ENCODE data around the gene ACSS2.

Gene ACSS2, protein sequence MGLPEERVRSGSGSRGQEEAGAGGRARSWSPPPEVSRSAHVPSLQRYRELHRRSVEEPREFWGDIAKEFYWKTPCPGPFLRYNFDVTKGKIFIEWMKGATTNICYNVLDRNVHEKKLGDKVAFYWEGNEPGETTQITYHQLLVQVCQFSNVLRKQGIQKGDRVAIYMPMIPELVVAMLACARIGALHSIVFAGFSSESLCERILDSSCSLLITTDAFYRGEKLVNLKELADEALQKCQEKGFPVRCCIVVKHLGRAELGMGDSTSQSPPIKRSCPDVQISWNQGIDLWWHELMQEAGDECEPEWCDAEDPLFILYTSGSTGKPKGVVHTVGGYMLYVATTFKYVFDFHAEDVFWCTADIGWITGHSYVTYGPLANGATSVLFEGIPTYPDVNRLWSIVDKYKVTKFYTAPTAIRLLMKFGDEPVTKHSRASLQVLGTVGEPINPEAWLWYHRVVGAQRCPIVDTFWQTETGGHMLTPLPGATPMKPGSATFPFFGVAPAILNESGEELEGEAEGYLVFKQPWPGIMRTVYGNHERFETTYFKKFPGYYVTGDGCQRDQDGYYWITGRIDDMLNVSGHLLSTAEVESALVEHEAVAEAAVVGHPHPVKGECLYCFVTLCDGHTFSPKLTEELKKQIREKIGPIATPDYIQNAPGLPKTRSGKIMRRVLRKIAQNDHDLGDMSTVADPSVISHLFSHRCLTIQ

DNA sequence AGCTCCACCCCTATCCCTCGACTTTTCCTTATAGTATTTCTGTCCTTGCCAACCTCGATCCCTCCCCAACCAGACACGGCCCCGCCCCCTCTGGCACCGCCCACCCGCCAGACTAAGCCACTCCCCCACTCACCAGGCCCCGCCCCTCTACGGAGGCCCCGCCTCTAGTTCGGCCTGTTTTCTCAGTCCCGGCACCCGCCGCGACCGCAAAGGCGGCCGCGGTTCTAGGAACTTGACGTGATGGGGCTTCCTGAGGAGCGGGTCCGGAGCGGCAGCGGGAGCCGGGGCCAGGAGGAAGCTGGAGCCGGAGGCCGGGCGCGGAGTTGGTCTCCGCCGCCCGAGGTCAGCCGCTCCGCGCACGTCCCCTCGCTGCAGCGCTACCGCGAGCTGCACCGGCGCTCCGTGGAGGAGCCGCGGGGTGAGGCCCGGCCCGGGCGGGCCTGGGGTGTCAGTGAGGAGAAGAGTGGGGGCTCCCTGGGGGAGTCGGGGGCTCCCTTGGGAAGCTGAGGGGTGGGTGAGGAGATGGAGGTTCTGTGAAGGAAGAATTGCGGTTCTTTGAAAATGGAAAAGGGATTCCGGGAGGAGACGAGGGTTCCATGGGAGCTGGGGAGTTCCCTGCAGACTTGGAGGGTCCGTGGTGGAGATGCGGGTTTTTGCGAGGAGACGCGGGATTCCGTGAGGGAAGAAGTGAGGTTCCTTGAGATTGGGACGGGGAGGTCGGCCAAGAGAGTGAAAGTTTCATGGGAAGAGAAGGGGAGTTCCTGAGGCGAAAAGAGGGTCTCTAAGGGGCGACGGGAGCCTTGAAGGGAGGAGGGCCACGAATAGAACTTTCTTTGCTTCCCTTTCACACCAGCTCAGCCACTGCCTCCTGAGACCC is at the start of gene ACSS2:
Gene ACSS2 (plus strand): TSS at position 207 of the 877 bp plus-strand sequence. CDS start 34 bp downstream, at position 241.
- Histone ChIP-seq H3K4me1 (ENCODE audit: insufficient read depth, low read length, severe bottlenecking) (peaks cover 28% of the 10 kb centered on the region), H3K9me3 (ENCODE audit: low read length) (no peaks in the 10 kb centered on the region), H4K20me1 (ENCODE audit: insufficient read depth, low read length) (no peaks in the 10 kb centered on the region), H3F3A (ENCODE audit: insufficient read depth, low read length) (no peaks in the 10 kb centered on the region), H3K4me2 (ENCODE audit: low read length) (peak within 1 kb of the TSS; percentile 68), H2AFZ (ENCODE audit: low read length) (no peak within 1 kb of the TSS), H3K4me3 (ENCODE audit: low read depth, low read length, poor library complexity, severe bottlenecking) (peak within 1 kb of the TSS; percentile 61), H3K36me3 (ENCODE audit: insufficient read depth, low read length) (no peaks in the 10 kb centered on the region), H3K79me2 (ENCODE audit: insufficient read depth, low read length) (no peaks in the 10 kb centered on the region), H3K27ac (ENCODE audit: low read depth, low read length, poor library complexity, severe bottlenecking) (no peak within 1 kb of the TSS), H3K27me3 (ENCODE audit: insufficient read depth, low read length) (no peaks in the 10 kb centered on the region), H3K9me2 (ENCODE audit: low read depth, low read length) (no peaks in the 10 kb centered on the region), H3K9ac (ENCODE audit: low read length) (peak within 1 kb of the TSS; percentile 49)
- TF ChIP-seq, protein P1, sequence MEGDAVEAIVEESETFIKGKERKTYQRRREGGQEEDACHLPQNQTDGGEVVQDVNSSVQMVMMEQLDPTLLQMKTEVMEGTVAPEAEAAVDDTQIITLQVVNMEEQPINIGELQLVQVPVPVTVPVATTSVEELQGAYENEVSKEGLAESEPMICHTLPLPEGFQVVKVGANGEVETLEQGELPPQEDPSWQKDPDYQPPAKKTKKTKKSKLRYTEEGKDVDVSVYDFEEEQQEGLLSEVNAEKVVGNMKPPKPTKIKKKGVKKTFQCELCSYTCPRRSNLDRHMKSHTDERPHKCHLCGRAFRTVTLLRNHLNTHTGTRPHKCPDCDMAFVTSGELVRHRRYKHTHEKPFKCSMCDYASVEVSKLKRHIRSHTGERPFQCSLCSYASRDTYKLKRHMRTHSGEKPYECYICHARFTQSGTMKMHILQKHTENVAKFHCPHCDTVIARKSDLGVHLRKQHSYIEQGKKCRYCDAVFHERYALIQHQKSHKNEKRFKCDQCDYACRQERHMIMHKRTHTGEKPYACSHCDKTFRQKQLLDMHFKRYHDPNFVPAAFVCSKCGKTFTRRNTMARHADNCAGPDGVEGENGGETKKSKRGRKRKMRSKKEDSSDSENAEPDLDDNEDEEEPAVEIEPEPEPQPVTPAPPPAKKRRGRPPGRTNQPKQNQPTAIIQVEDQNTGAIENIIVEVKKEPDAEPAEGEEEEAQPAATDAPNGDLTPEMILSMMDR (IDR thresholded peaks at IDR 0.05; ENCODE audit: low read length): no peak
- TF ChIP-seq EZH2 (IDR thresholded peaks at IDR 0.05; ENCODE audit: borderline replicate concordance, low read length): no peak

DNA sequence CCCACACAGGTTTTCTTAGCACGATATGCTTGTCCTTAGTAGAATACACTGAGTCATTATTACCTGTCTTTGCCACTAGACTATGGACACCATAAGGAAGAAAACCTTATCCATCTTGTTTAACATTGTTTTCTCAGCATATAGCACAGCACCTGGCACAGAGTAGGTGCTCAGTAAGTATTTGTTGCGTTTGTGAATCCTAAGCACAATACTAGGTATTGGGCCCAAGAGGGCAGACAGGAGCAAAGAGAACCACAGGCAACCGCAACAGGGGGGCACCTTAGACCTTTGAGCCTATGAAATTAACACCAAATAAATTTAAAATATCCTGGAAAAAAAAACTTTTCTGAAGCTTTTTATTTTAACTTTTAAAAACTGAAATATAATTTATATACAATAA is 47.2 kb upstream of the ACSS2 start:
- H3K9ac ChIP-seq (ENCODE audit: low read length): no peak overlapping the region
- no peak overlapping the region for H3K27ac ChIP-seq (ENCODE audit: low read depth, low read length, poor library complexity, severe bottlenecking)
- no peaks in the 10 kb centered on the region for H3K9me3 ChIP-seq (ENCODE audit: low read length)
- no peaks in the 10 kb centered on the region for H3K9me2 ChIP-seq (ENCODE audit: low read depth, low read length)
- no peaks in the 10 kb centered on the region for H3K27me3 ChIP-seq (ENCODE audit: insufficient read depth, low read length)
- no peak overlapping the region for H2AFZ ChIP-seq (ENCODE audit: low read length)
- TF ChIP-seq EZH2 (IDR thresholded peaks at IDR 0.05; ENCODE audit: borderline replicate concordance, low read length): no peak
- TF ChIP-seq, protein P1 (IDR thresholded peaks at IDR 0.05; ENCODE audit: low read length): peak; percentile 9; the same call in 1 of the 2 replicates
- H3K79me2 ChIP-seq (ENCODE audit: insufficient read depth, low read length): peaks cover 7% of the 10 kb centered on the region
- no peak overlapping the region for H3K4me2 ChIP-seq (ENCODE audit: low read length)
- no peaks in the 10 kb centered on the region for H3K36me3 ChIP-seq (ENCODE audit: insufficient read depth, low read length)
- H3K4me1 ChIP-seq (ENCODE audit: insufficient read depth, low read length, severe bottlenecking): peaks cover 11% of the 10 kb centered on the region
- no peaks in the 10 kb centered on the region for H3F3A ChIP-seq (ENCODE audit: insufficient read depth, low read length)
- no peak overlapping the region for H3K4me3 ChIP-seq (ENCODE audit: low read depth, low read length, poor library complexity, severe bottlenecking)
- H4K20me1 ChIP-seq (ENCODE audit: insufficient read depth, low read length): no peaks in the 10 kb centered on the region

DNA sequence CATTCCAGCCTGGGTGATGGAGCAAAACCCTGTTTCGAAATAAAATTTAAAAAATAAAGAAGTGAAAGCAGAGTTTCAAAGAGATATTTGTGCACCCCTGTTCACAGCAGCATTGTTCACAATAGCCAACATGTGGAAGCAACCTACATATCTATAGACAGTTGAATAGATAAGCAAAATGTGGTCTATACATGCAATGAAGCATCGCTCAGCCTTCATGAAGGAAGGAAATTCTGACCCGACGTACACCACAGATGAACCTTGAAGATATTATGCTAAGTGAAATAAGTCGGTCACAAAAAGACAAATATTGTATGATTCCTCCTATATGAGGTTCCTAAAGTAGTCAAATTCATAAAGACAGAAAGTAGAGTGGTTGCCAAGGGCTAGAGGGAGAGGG is 44.5 kb upstream of the ACSS2 start:
- H3K9me2 ChIP-seq (ENCODE audit: low read depth, low read length): no peaks in the 10 kb centered on the region
- H3K79me2 ChIP-seq (ENCODE audit: insufficient read depth, low read length): no peaks in the 10 kb centered on the region

More for the DNA sequence above, 44.5 kb upstream of the ACSS2 start:
- Histone ChIP-seq H3K4me3 (ENCODE audit: low read depth, low read length, poor library complexity, severe bottlenecking) (no peak overlapping the region), H3K27me3 (ENCODE audit: insufficient read depth, low read length) (no peaks in the 10 kb centered on the region), H3K9me3 (ENCODE audit: low read length) (no peaks in the 10 kb centered on the region), H3K36me3 (ENCODE audit: insufficient read depth, low read length) (no peaks in the 10 kb centered on the region), H3K4me1 (ENCODE audit: insufficient read depth, low read length, severe bottlenecking) (peaks cover 3% of the 10 kb centered on the region), H3F3A (ENCODE audit: insufficient read depth, low read length) (no peaks in the 10 kb centered on the region), H3K27ac (ENCODE audit: low read depth, low read length, poor library complexity, severe bottlenecking) (no peak overlapping the region), H3K4me2 (ENCODE audit: low read length) (no peak overlapping the region), H3K9ac (ENCODE audit: low read length) (no peak overlapping the region), H2AFZ (ENCODE audit: low read length) (no peak overlapping the region), H4K20me1 (ENCODE audit: insufficient read depth, low read length) (no peaks in the 10 kb centered on the region)
- TF ChIP-seq, protein P1 (IDR thresholded peaks at IDR 0.05; ENCODE audit: low read length): no peak
- TF ChIP-seq EZH2 (IDR thresholded peaks at IDR 0.05; ENCODE audit: borderline replicate concordance, low read length): no peak
